ENCODE data around the gene SPSB3. TPM values are rescaled to one million over a fixed set of nuclear protein-coding genes. Genes with fewer than 3 reads are reported as not detected.

SPSB3 gene
- total RNA-seq, 2 experiments from 2014 or later, result 12.3 to 12.8 TPM

DNA sequence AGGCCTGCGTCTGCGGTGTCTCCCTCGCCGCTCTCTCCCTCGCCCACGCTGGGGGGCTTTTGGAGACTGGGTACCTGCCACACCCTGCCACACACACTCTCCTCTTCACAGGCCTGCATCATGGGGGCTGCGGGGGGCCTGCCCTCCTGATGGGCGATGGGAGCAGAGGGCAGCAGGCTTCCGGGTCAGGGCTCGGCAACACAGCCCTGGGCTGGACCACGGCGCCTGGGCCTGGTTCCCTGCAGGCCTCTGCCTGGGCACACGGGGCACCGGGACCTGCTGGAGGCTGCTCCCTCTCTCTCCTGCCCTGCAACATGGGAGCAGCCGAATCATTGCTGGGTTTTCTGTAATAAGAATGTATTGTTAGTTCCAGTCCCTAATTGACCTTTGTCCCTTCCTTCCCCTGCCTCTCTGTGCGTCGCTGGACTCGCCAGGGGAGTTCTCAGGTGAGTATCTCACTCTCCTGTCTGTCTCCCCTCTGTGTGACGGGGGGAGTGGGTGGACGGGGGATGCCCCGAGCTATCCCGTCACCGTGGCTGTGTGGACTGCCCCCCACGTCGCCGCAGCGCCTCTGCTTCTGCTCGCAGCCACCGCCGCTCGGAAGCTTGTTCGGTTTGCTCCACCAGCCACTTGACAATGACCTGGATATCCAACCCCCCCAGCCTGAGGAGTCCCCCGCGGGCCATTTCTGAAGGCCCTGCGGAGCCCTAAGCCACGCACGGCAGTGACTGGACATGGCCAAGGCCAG lies 24.5 kb downstream of the SPSB3 start:
- no peak overlapping the region for H3K4me3 Mint-ChIP-seq
- no peaks in the 10 kb centered on the region for H3K27me3 Mint-ChIP-seq
- H3K4me1 Mint-ChIP-seq, result peaks cover 10% of the 10 kb centered on the region
- no peak for DNase-seq
- no peaks in the 10 kb centered on the region for H3K9me3 Mint-ChIP-seq
- H3K36me3 Mint-ChIP-seq, result peaks cover 6% of the 10 kb centered on the region
- H3K27ac Mint-ChIP-seq, result no peak overlapping the region

DNA sequence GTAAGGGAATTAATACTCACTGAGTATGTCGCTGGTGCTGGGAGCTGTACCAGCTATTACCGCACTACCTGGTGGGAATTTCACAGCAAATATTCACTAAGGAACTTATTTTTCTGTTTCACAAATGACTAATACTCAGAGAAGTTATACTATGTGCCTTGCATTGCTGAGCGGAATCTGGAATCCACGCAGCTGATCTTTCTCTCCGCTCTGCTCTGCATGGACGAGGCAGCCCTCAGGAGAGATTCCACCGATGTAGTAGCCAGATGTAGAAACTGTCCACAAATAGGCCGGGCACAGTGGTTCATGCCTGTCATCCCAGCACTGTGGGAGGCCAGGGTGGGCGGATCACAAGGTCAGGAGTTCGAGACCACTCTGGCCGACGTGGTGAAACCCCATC lies 28.2 kb downstream of the SPSB3 start:
- Mint-ChIP-seq H3K4me3 (no peak overlapping the region), H3K27ac (no peak overlapping the region), H3K4me1 (peaks cover 10% of the 10 kb centered on the region), H3K9me3 (no peaks in the 10 kb centered on the region), H3K36me3 (peaks cover 6% of the 10 kb centered on the region), H3K27me3 (no peaks in the 10 kb centered on the region)
- no peak for DNase-seq

- H3K27ac Mint-ChIP-seq, result no peak overlapping the region
- H3K27me3 Mint-ChIP-seq, result no peaks in the 10 kb centered on the region
- no peaks in the 10 kb centered on the region for H3K9me3 Mint-ChIP-seq
- no peak for DNase-seq
- H3K4me1 Mint-ChIP-seq, result peaks cover 10% of the 10 kb centered on the region
- no peak overlapping the region for H3K4me3 Mint-ChIP-seq
- peaks cover 6% of the 10 kb centered on the region for H3K36me3 Mint-ChIP-seq
These were observed 29.5 kb downstream of the SPSB3 start for GRCh38 chr16:1752853-1753252.

DNA sequence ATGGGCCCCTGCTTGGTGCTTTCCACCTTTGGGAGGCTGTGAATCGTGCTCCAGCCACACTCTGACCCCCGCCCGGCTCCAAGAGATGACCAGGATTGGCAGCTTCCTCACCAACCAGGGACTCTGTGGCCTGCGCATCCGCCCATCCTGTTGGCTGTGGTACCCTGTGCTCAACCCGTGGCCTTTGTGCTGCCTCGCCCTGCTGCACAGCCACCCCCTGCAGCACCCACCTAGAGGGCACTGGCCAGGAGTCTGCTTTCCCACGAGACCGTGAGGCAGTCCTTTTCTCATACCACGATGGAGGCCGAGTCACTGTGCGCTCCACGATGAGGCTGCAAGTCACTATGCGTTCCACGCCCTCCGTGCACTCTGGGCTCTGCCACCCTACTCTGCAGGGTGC lies 30.4 kb downstream of the SPSB3 start:
- Mint-ChIP-seq H3K9me3 (no peaks in the 10 kb centered on the region), H3K4me1 (peaks cover 4% of the 10 kb centered on the region), H3K4me3 (no peak overlapping the region), H3K27me3 (no peaks in the 10 kb centered on the region), H3K27ac (no peak overlapping the region), H3K36me3 (peaks cover 6% of the 10 kb centered on the region)
- no peak for DNase-seq

GRCh38 chr16:1749152-1750117 lies 32.9 kb downstream of the SPSB3 start:
- Mint-ChIP-seq H3K27ac (no peak overlapping the region), H3K36me3 (peaks cover 1% of the 10 kb centered on the region), H3K4me3 (no peak overlapping the region), H3K9me3 (no peaks in the 10 kb centered on the region), H3K4me1 (no peaks in the 10 kb centered on the region), H3K27me3 (no peaks in the 10 kb centered on the region)
- no peak for DNase-seq

DNA sequence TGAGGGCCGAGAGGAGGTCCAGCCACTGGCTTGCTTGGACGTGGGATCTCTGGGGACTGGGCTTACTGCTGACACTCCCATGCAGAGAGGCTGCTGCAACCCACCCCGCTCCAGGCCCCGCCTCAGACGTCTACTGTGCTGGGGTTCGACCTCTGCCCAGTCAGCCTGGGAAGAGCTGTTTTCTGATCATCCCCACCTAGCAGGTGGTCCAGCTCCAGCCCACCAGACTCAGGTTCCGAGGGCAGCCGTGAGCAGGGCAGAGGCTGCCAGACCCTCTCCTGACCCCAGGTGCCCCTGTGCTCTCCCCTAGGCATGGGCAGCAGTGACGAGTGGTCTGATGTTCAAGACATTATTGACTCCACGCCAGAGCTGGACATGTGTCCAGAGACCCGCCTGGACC lies 34.4 kb downstream of the SPSB3 start:
- H3K4me1 Mint-ChIP-seq, result no peaks in the 10 kb centered on the region
- H3K36me3 Mint-ChIP-seq, result peaks cover 1% of the 10 kb centered on the region
- no peaks in the 10 kb centered on the region for H3K9me3 Mint-ChIP-seq
- DNase-seq, result no peak
- no peak overlapping the region for H3K27ac Mint-ChIP-seq
- no peak overlapping the region for H3K4me3 Mint-ChIP-seq
- H3K27me3 Mint-ChIP-seq, result no peaks in the 10 kb centered on the region

DNA sequence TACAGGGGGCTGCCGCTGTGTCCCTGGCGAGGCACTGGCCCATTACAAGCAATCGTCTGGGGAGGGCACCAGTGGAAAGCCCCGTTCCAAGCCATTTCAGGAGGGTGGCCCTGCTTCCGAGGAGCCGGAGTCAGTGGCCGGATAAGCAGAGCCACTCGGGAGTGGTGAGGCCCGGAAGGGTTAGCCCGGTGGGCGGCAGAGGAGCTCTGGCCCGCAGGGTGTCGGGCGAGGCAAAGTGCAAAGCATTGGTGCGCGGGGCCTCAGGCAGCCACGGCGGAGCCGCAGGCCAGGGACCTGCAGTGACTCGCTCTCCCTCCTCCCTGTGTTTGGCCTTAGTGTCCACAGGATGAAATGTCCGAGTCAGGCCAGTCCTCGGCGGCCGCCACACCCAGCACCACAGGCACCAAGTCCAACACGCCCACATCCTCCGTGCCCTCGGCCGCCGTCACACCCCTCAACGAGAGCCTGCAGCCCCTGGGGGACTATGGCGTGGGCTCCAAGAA lies 35.6 kb downstream of the SPSB3 start:
- no peak for DNase-seq

DNA sequence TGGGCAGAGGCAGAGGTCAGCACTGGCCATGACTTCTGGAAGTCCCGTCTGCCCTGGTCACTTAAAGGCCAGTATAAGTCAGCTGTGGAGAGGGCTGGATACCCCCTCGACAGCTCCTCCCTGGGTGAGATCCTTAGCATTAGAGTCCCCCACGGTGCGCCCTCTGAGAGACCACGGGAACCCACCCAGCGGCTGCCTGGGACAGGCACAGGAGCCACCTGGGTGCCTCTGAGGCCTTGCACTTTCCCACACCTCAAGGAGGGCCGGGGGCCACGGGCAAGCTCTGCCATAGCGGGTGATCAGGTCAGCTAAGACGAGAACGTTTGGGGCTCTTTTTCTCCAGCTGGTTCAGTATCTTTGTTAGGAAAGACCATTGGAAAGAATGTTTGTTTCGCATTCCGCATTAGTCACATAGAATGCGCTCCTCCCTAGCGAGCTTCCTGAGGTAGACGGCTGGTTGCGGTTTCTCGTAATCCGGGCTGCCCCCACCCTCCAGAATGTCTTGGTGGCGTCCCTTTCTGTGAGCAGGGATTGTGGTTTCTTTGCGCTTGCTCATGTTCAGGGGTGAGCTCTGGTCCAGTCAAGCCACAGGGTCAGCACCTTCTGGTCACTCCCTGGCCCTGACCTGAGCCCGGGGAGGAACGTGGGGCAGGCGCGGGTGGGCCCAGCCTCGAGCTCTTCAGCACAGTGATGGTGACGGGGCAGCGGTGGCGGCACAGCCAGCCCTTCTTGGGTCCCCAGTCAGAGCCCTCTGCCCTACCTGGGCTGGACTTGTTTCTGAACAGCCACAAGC lies 36.3 kb downstream of the SPSB3 start:
- no peak for DNase-seq
- H3K9me3 Mint-ChIP-seq, result no peaks in the 10 kb centered on the region
- H3K36me3 Mint-ChIP-seq, result peaks cover 1% of the 10 kb centered on the region
- H3K4me3 Mint-ChIP-seq, result no peak overlapping the region
- no peaks in the 10 kb centered on the region for H3K27me3 Mint-ChIP-seq
- no peak overlapping the region for H3K27ac Mint-ChIP-seq
- no peaks in the 10 kb centered on the region for H3K4me1 Mint-ChIP-seq

More for the DNA sequence above, 35.6 kb downstream of the SPSB3 start:
- Mint-ChIP-seq H3K9me3 (no peaks in the 10 kb centered on the region), H3K27me3 (no peaks in the 10 kb centered on the region), H3K27ac (no peak overlapping the region), H3K36me3 (peaks cover 1% of the 10 kb centered on the region), H3K4me1 (no peaks in the 10 kb centered on the region), H3K4me3 (no peak overlapping the region)

- Mint-ChIP-seq H3K27me3 (no peaks in the 10 kb centered on the region), H3K27ac (no peak overlapping the region)
These were observed 37.0 kb downstream of the SPSB3 start for GRCh38 chr16:1745181-1745899.

DNA sequence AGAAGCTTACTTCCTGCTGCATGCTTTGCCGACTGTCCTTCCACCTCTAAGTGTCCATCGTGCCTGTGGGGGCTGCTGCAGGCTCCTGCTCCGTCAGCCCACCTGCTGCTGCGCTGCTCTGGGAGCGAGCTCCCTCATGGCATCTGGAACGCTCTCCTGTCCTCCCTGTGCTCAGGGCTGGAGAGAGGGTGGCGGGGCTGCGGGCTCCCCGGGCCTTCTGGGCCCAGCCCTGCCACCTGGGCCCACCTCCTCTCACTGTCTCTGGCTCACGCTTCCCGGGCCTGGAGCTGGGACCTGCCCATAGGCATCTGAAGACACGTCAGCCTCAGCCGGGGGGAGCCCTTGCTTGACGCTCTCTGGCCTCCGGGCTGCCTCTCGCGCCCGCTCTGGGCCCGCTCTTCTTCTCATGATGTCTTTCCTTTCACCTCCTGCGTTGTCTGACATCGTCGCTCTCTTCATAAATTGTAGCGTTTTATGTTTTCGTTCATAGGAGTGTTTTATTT lies 38.0 kb downstream of the SPSB3 start:
- H3K36me3 Mint-ChIP-seq, result peaks cover 1% of the 10 kb centered on the region
- no peaks in the 10 kb centered on the region for H3K9me3 Mint-ChIP-seq
- no peak overlapping the region for H3K27ac Mint-ChIP-seq
- no peaks in the 10 kb centered on the region for H3K4me1 Mint-ChIP-seq
- DNase-seq, result no peak
- H3K4me3 Mint-ChIP-seq, result no peak overlapping the region
- no peaks in the 10 kb centered on the region for H3K27me3 Mint-ChIP-seq

More at GRCh38 chr16:1745181-1745899, 37.0 kb downstream of the SPSB3 start:
- Mint-ChIP-seq H3K4me1 (no peaks in the 10 kb centered on the region), H3K4me3 (no peak overlapping the region), H3K9me3 (no peaks in the 10 kb centered on the region), H3K36me3 (peaks cover 1% of the 10 kb centered on the region)
- no peak for DNase-seq

DNA sequence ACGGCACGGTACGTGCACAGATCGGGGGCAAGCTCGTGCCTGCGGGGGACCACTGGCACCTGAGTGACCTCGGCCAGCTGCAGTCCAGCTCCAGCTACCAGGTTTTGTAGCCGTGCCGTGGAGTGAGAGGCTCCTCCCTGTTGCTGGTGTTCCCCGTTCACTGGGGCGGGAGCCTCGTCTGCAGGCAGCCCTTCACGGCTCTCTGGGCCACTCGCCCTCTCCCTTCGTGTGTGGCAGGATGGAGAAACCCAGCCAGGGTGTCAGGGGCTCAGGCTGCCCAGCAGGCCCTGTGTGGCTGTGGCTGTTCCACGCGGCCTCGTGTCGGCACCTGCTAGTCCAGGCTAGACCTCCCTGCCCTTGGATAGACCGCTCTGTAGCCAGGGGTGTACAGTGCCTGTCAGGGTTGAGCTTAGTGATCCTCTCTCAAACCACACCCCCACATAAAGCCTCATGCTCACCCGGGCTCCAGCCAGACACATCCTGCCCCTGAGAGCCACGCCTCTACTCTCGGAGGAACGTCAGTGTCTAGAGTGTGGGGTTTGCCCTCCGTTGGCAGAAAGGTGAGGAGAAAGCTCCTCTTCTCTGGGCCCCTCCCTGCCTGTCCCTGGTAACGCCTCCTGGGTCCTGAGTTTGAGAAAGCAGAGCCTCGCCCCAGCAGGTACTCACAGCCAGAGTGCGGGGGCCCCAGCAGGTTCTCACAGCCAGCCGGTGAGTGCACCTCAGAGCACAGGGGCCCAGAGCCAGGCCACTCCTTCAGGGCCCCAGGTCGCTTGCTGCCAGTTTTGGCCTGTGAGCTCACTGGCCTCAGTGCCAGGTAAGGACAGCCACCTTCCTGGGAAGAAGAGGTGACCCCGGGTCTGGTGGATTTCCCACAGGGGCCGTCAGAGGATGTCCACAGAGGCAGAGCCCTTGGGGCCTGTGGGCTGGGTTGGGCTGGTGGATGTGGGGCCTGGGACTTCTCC lies 38.7 kb downstream of the SPSB3 start:
- Mint-ChIP-seq H3K9me3 (no peaks in the 10 kb centered on the region), H3K36me3 (peaks cover 1% of the 10 kb centered on the region), H3K27ac (no peak overlapping the region), H3K4me3 (no peak overlapping the region), H3K4me1 (no peaks in the 10 kb centered on the region), H3K27me3 (no peaks in the 10 kb centered on the region)
- no peak for DNase-seq

DNA sequence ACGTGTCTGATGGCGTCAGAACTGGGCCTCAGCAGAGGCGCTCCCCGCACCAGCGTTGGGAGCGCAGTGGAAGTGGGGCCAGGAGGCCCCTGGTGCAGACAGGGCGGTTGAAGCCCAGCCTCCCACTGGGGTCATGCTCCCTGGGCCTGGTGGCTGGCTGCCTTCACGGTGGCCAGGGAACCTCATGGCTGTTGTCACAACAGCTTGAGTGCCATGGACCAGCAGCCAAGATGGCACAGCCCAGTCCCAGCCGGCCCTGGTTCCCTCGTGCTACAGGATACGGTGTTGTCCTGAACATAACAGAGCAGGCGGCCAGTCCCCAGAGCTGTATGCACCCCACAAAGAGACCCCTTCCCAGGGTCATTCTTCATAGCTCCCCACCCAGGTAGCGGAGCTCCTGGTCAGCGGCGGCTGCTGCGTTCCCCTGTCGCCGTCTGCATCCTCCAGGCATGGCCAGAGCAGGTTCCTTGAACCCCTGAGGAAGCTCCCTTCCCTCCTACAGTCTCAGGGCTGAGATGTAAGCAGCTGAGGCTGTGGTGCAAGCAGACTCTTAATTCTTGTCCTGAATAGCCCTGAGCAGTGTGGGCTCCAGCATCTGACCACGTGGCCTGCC lies 40.7 kb downstream of the SPSB3 start:
- Mint-ChIP-seq H3K4me3 (no peak overlapping the region), H3K27me3 (no peaks in the 10 kb centered on the region), H3K27ac (no peak overlapping the region), H3K36me3 (peaks cover 1% of the 10 kb centered on the region), H3K4me1 (no peaks in the 10 kb centered on the region), H3K9me3 (no peaks in the 10 kb centered on the region)
- no peak for DNase-seq

Data from activated naive CD8-positive, alpha-beta T cell treated with anti-CD3 and anti-CD28 coated beads for 36 hours (primary cell).